Smooth muscle cell (in vitro differentiated cells): ENCODE data around the gene DUSP5. TPM values are rescaled to one million over a fixed set of nuclear protein-coding genes. Genes with fewer than 3 reads are reported as not detected.
A peak's percentile ranks its signal among the peaks of the same experiment; 100 is the strongest.

Source experiments
- DNase-seq: peaks from one replicate; lab custom pipeline; 2025; ENCODE audit not compliant: unreplicated experiment; lab: John Stamatoyannopoulos, UW
- H2AFZ ChIP-seq: fragments of 200-600 bp; sonication (generic); 2 replicates; pipeline ENCODE4 v1.6.0; 2016; ENCODE audit warnings: antibody characterized with exemption, low read depth, mild to moderate bottlenecking
- H3F3A ChIP-seq: fragments of 200-600 bp; sonication (generic); 2 replicates; pipeline ENCODE4 v1.6.0; 2017; ENCODE audit warnings: antibody characterized with exemption, low read depth
- H3K27ac ChIP-seq: fragments of 200-600 bp; sonication (generic); 2 replicates; pipeline ENCODE4 v1.5.1; 2016; ENCODE audit warnings: low read depth, mild to moderate bottlenecking
- H3K27me3 ChIP-seq: fragments of 200-600 bp; sonication (generic); 2 replicates; pipeline ENCODE4 v1.6.1; 2016; ENCODE audit warnings: low read depth, mild to moderate bottlenecking
- H3K36me3 ChIP-seq: fragments of 200-600 bp; sonication (generic); 2 replicates; pipeline ENCODE4 v1.5.1; 2016; ENCODE audit warnings: low read depth
- H3K4me1 ChIP-seq: fragments of 200-600 bp; sonication (generic); 2 replicates; pipeline ENCODE4 v1.5.1; 2016; ENCODE audit warnings: low read depth
- H3K4me2 ChIP-seq: fragments of 200-600 bp; sonication (generic); 2 replicates; pipeline ENCODE4 v1.6.0; 2016; ENCODE audit warnings: mild to moderate bottlenecking
- H3K4me3 ChIP-seq: fragments of 200-600 bp; sonication (generic); 2 replicates; pipeline ENCODE4 v1.5.1; 2016; ENCODE audit warnings: mild to moderate bottlenecking
- H3K79me2 ChIP-seq: fragments of 200-600 bp; sonication (generic); 2 replicates; pipeline ENCODE4 v1.6.0; 2016; ENCODE audit warnings: low read depth, mild to moderate bottlenecking
- H3K9ac ChIP-seq: fragments of 200-600 bp; sonication (generic); 2 replicates; pipeline ENCODE4 v1.6.0; 2016; ENCODE audit warnings: low read depth
- H3K9me3 ChIP-seq: fragments of 200-600 bp; sonication (generic); replicated peaks from 2 replicates; pipeline ENCODE4 v1.5.1; 2016; ENCODE audit warnings: low read depth
- H4K20me1 ChIP-seq: fragments of 200-600 bp; sonication (generic); 2 replicates; pipeline ENCODE4 v1.6.0; 2016; ENCODE audit warnings: low read depth
- CTCF ChIP-seq: fragments of 200-600 bp; sonication (generic); IDR thresholded peaks from 2 replicates; pipeline ENCODE4 v1.5.1; 2017; ENCODE audit warnings: borderline replicate concordance, mild to moderate bottlenecking, antibody characterized with exemption; ENCODE audit not compliant: insufficient read depth, poor library complexity, severe bottlenecking
- WGBS: methylation state at CpG from one replicate; pipeline ENCODE4 v1.1.7; 2016; ENCODE audit warnings: low lambda C conversion rate; 5-methylcytosine and 5-hydroxymethylcytosine counted together
- polyA plus RNA-seq: library from polyadenylated mRNA; unstranded; fragments of >200 nt; fragmentation: Nextera tagmentation; extraction: Ambion mirVana; gene quantifications from 2 replicates; pipeline ENCODE4 v1.2.1, GENCODE V29; 2016
- total RNA-seq: library from RNA; depleted of rRNA; stranded (reverse); fragments of >200 nt; gene quantifications from 2 replicates; pipeline ENCODE4 v1.2.3, GENCODE V29; 2014

DUSP5 gene
- total and polyA plus RNA-seq, 2 experiments from 2014 or later = 13.6 to 23.6 TPM

DNA sequence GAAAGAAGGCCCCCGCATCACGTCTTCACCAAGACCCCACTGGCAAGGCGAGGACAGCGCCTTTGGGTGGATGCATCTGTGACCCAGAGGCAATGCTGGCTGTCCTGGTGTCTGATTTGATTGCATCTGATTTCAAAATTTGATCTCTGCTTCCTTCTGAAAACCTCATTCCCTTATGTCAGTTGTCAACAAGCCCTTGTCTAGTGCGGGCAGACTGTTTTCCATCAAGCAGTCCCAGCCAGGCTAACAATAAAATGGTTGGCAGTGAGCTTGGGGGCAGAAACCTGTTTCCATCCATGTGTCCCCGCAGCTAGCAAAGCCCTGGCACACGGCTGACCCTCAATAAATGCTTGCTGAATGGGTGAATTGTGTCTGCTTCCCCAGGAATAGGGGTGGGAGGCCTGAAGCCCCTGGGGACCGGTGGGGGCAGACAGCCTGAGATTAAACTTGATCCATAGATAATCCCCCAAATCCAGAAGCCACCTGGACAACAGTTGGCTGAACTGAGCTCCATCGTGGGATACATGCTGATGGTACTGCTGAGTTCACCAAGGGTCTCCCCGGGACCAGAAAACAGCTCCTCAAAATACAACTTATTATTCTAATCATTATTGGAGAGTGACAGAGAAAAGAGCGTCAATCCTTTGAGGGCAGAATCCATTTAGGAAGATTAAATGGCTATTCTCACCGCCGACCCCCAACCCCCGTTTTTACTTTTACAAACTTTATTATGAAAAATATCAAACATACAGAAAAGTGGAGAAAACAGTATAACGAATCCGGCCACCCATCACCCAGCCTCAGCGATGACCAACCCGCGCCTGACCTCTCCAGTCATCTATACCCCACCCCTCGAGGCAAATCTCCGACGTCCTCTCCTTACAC is 912 bp upstream of the DUSP5 start:
- Histone ChIP-seq H3K9ac (peak overlapping the region; percentile 95), H3K4me1 (peaks cover 32% of the 10 kb centered on the region), H3K9me3 (no peaks in the 10 kb centered on the region), H3K79me2 (peaks cover 13% of the 10 kb centered on the region), H4K20me1 (peaks cover 32% of the 10 kb centered on the region), H3K27me3 (no peaks in the 10 kb centered on the region), H3F3A (peaks cover 11% of the 10 kb centered on the region), H3K36me3 (no peaks in the 10 kb centered on the region), H3K4me2 (peak overlapping the region; percentile 92), H3K27ac (peak overlapping the region; percentile 94), H3K4me3 (peak overlapping the region; percentile 86), H2AFZ (no peak overlapping the region)
- WGBS = 7% methylated on average over 22 of the region's 22 CpGs
- DNase-seq = no peak
- no peak for TF ChIP-seq CTCF

DNA sequence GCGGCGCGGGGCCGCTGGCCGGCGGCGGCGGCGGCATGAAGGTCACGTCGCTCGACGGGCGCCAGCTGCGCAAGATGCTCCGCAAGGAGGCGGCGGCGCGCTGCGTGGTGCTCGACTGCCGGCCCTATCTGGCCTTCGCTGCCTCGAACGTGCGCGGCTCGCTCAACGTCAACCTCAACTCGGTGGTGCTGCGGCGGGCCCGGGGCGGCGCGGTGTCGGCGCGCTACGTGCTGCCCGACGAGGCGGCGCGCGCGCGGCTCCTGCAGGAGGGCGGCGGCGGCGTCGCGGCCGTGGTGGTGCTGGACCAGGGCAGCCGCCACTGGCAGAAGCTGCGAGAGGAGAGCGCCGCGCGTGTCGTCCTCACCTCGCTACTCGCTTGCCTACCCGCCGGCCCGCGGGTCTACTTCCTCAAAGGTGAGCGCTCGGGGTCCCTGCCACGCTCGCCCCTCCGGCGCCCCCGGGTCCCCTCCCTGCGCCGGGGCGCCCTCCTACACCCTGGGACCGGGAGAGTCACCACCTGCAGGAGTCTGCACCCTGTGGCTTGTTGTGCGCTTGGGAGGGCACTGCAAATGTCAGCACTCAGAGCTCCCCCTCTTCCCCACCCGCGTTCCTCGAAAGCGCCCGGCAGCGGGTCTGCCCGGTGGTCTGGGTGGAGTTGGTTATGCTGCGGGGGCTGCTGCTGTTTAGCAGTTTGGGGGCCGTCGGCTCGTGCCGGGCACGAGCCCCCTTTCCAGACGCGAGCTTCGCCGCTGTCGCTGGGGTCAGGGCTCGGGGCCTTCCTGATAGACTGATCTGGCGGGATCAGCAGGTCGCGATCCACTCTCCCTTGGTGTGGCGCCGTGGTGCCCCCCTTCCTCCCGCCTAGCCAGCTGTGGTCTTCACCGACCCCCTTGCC is 627 bp downstream of the DUSP5 start:
- no peak overlapping the region for H2AFZ ChIP-seq
- no peaks in the 10 kb centered on the region for H3K36me3 ChIP-seq
- peaks cover 28% of the 10 kb centered on the region for H3K79me2 ChIP-seq
- no peaks in the 10 kb centered on the region for H3K9me3 ChIP-seq
- H3F3A ChIP-seq = peaks cover 11% of the 10 kb centered on the region
- under 1% methylated on average over 102 of the region's 107 CpGs for WGBS
- TF ChIP-seq CTCF = no peak
- H3K27ac ChIP-seq = no peak overlapping the region
- peaks cover 32% of the 10 kb centered on the region for H4K20me1 ChIP-seq
- H3K4me1 ChIP-seq = peaks cover 46% of the 10 kb centered on the region
- H3K9ac ChIP-seq = peak overlapping the region; percentile 21
- H3K27me3 ChIP-seq = no peaks in the 10 kb centered on the region
- H3K4me3 ChIP-seq = peak overlapping the region; percentile 86
- DNase-seq = peak; percentile 50
- peak overlapping the region; percentile 88 for H3K4me2 ChIP-seq

DNA sequence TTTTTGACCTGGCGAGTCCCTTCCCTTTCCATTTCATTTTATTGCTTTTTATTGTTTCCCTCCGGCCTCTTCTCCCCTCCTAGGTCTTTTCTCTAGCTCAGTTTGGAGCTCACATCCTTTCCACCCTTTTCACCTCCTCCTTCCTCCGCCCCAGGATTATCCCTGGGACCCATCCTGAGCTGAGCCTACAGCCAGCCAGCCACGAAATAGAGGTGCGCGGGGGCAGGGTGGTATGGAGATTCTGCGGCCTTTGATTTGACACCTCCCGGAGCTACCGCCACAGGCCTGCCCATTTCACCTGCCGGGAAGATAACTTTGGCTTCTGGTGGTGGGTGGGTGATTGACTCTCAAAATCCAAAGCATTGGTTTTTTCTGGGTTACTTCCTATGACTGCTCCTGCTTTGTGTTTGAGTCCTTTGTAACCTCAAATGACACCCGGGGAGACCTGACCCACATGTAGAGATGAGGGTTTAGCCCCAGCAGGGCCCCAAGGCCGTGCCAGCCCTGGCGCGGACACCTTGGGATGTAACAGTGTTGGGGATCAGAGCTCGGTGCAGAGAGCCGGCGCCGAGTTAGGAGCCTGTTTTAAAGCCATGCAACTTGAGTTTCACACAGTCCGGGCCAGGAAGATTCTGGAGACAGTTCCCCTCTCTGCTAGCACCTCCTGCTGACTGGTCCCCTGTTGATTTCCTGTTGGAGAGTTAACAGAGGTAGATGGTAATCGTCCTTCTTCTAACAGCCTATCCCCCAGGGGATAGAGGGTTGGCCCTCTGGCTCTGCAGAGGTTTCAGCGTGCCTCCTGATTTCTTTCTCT is 1.5 kb downstream of the DUSP5 start:
- TF ChIP-seq CTCF = no peak
- Histone ChIP-seq H3K4me3 (peak overlapping the region; percentile 86), H3K9ac (peak overlapping the region; percentile 21), H2AFZ (no peak overlapping the region), H4K20me1 (peaks cover 37% of the 10 kb centered on the region), H3K27me3 (no peaks in the 10 kb centered on the region), H3K9me3 (no peaks in the 10 kb centered on the region), H3K4me2 (peak overlapping the region; percentile 88), H3K4me1 (peaks cover 46% of the 10 kb centered on the region), H3K27ac (peak overlapping the region; percentile 90), H3F3A (peaks cover 11% of the 10 kb centered on the region), H3K79me2 (peaks cover 33% of the 10 kb centered on the region), H3K36me3 (no peaks in the 10 kb centered on the region)
- DNase-seq = no peak
- WGBS = 4% methylated on average over 21 of the region's 21 CpGs
